ENCODE measurements around the gene TRIO. TPM values are rescaled to one million over a fixed set of nuclear protein-coding genes. Genes with fewer than 3 reads are reported as not detected.

The TRIO gene
- total RNA-seq, 1 donor from 2014 or later, result 170 TPM

GRCh38 chr5:14452685-14453454, 309.7 kb downstream of the TRIO start:
- H3K4me3 ChIP-seq (ENCODE audit: low read depth, low read length), result no peak overlapping the region
- DNase-seq (ENCODE audit: low read depth), result no peak
- TF ChIP-seq CTCF (conservative IDR thresholded peaks at IDR 0.05; ENCODE audit: low read depth, low read length), result no peak

DNA sequence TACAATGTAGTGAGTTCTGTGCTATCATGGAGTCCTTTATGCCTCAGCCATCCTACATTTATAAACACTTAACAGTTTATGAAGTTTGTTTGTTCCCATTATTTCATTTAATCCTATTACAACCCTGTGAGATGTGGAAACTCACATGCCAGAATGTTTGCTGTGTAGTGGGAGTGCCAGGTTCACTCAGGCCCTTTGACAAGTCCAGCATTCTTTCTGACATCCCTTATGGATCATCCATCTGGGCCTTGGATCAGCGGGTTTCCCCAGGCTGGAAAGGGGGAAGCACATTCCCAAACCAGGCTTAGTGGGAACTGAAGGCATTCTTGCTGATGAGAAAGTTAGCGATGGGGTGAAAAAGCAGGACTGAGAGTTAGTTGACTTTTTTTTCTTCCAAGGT, 310.3 kb downstream of the TRIO start:
- TF ChIP-seq CTCF (conservative IDR thresholded peaks at IDR 0.05; ENCODE audit: low read depth, low read length), result no peak
- DNase-seq (ENCODE audit: low read depth), result no peak
- no peak overlapping the region for H3K4me3 ChIP-seq (ENCODE audit: low read depth, low read length)

DNA sequence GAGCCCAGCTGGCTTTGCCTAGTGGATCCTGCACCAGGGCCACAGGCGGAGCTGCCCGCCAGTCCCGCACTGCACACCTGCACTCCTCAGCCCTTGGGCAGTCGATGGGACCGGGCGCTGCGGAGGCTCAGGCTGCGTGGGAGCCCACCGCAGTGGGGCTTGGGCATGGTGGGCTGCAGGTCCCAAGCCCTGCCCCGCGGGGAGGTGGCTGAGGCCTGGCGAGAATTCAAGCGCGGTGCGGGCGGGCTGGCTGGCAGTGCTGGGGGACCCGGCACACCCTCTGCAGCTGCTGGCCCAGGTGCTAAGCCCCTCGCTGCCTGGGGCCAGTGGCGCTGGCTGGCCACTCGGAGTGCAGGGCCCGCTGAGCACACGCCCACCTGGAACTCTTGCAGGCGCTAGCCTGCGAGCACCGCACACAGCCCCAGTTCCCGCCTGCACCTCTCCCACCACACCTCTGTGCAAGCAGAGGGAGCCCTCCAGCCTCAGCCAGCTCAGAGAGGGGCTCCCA, 312.7 kb downstream of the TRIO start:
- no peak for TF ChIP-seq CTCF (conservative IDR thresholded peaks at IDR 0.05; ENCODE audit: low read depth, low read length)
- no peak overlapping the region for H3K4me3 ChIP-seq (ENCODE audit: low read depth, low read length)
- no peak for DNase-seq (ENCODE audit: low read depth)

DNA sequence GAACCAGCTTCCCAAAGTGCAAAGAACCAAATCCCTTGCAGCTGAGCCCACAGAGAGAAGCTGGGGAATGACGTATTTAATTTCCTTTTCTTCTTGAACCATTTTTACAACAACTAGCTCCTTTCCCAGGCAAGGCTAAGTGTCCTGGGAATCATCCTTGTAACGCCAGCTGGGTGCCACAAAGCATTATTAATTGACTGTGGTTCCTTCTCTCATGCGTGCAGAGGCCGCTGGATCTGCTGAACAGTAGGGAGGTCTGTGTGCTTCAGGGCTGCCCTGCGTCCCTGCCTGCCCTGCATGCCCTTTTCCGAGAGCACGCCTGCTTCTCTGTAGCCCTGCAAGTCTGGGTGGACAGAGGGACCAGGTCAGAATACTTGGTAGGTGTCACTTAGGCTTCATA, 314.3 kb downstream of the TRIO start:
- no peak overlapping the region for H3K4me3 ChIP-seq (ENCODE audit: low read depth, low read length)
- no peak for TF ChIP-seq CTCF (conservative IDR thresholded peaks at IDR 0.05; ENCODE audit: low read depth, low read length)
- no peak for DNase-seq (ENCODE audit: low read depth)

DNA sequence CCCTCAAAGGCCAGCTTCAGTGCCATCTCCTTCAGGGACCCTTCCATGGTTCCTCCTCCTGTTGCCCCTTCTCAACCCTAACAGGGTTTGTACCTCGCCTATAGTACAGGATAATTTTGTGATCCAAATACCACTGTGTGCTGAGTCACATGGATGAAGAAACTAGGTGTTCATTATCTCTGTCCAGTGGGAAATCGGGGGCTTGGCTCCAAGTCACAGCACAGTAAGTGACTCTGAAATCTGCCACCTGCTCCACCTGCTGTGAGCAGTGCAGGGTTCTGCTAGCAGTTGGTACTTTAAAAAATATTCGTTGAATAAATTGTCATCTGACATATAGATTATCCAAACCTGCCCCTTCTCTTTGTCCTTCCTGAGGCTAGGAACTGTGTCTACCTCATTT, 315.3 kb downstream of the TRIO start:
- H3K4me3 ChIP-seq (ENCODE audit: low read depth, low read length), result no peak overlapping the region
- TF ChIP-seq CTCF (conservative IDR thresholded peaks at IDR 0.05; ENCODE audit: low read depth, low read length), result no peak
- DNase-seq (ENCODE audit: low read depth), result no peak

- no peak overlapping the region for H3K4me3 ChIP-seq (ENCODE audit: low read depth, low read length)
- DNase-seq (ENCODE audit: low read depth), result no peak
- TF ChIP-seq CTCF (conservative IDR thresholded peaks at IDR 0.05; ENCODE audit: low read depth, low read length), result no peak
These were observed 317.8 kb downstream of the TRIO start for GRCh38 chr5:14460844-14461398.

- no peak overlapping the region for H3K4me3 ChIP-seq (ENCODE audit: low read depth, low read length)
- no peak for DNase-seq (ENCODE audit: low read depth)
- no peak for TF ChIP-seq CTCF (conservative IDR thresholded peaks at IDR 0.05; ENCODE audit: low read depth, low read length)
These were observed 319.5 kb downstream of the TRIO start for GRCh38 chr5:14462681-14463080.
